Dendritic cell treated with granulocyte-macrophage colony-stimulating factor and Interleukin-4, amounts not matched to agents 40 ng/mL and 50 ng/mL, for 4 days (primary cell): ENCODE data around the gene NOXA1.

Experiments used
- H3K27ac Mint-ChIP-seq: one replicate; pipeline ENCODE4 v1.8.0; 2022; ENCODE audit warnings: mild to moderate bottlenecking, mixed read lengths
- H3K27me3 Mint-ChIP-seq: one replicate; pipeline ENCODE4 v1.8.0; 2022; ENCODE audit warnings: mild to moderate bottlenecking, mixed read lengths
- H3K36me3 Mint-ChIP-seq: one replicate; pipeline ENCODE4 v1.8.0; 2022; ENCODE audit warnings: low read depth, mixed read lengths
- H3K4me1 Mint-ChIP-seq: one replicate; pipeline ENCODE4 v1.8.0; 2022; ENCODE audit warnings: low read depth, mixed read lengths
- H3K4me3 Mint-ChIP-seq: one replicate; pipeline ENCODE4 v1.8.0; 2022; ENCODE audit warnings: mild to moderate bottlenecking, moderate library complexity, mixed read lengths
- H3K9me3 Mint-ChIP-seq: one replicate; pipeline ENCODE4 v1.8.0; 2022; ENCODE audit warnings: mixed read lengths
- intact Hi-C: fragments of 100-400 bp; cut with micrococcal nuclease; formaldehyde crosslinking; loops from one replicate; pipeline ENCODE4 v1.15.0; 2022

Gene NOXA1

GRCh38 chr9:137467161-137467581, 44.0 kb downstream of the NOXA1 start:
- intact Hi-C loops, result no loop called here
- Mint-ChIP-seq H3K27me3 (peaks cover 62% of the 10 kb centered on the region), H3K36me3 (no peaks in the 10 kb centered on the region), H3K4me3 (no peak overlapping the region), H3K4me1 (peaks cover 5% of the 10 kb centered on the region), H3K9me3 (no peaks in the 10 kb centered on the region), H3K27ac (no peak overlapping the region)

GRCh38 chr9:137467896-137468295, 44.7 kb downstream of the NOXA1 start:
- no peak overlapping the region for H3K4me3 Mint-ChIP-seq
- H3K4me1 Mint-ChIP-seq, result peaks cover 5% of the 10 kb centered on the region
- no peak overlapping the region for H3K27ac Mint-ChIP-seq
- H3K27me3 Mint-ChIP-seq, result peaks cover 58% of the 10 kb centered on the region
- intact Hi-C loops, result no loop called here
- no peaks in the 10 kb centered on the region for H3K36me3 Mint-ChIP-seq
- peaks cover 5% of the 10 kb centered on the region for H3K9me3 Mint-ChIP-seq

GRCh38 chr9:137470785-137471184, 47.6 kb downstream of the NOXA1 start:
- Mint-ChIP-seq H3K4me3 (no peak overlapping the region), H3K9me3 (peaks cover 29% of the 10 kb centered on the region), H3K36me3 (peaks cover 2% of the 10 kb centered on the region), H3K27ac (no peak overlapping the region), H3K27me3 (peaks cover 48% of the 10 kb centered on the region), H3K4me1 (peaks cover 5% of the 10 kb centered on the region)
- intact Hi-C loops, result no loop called here

GRCh38 chr9:137474271-137474670, 51.1 kb downstream of the NOXA1 start:
- intact Hi-C loops, result no loop called here
- no peak overlapping the region for H3K4me3 Mint-ChIP-seq
- peaks cover 8% of the 10 kb centered on the region for H3K36me3 Mint-ChIP-seq
- peaks cover 37% of the 10 kb centered on the region for H3K9me3 Mint-ChIP-seq
- peaks cover 6% of the 10 kb centered on the region for H3K4me1 Mint-ChIP-seq
- peaks cover 35% of the 10 kb centered on the region for H3K27me3 Mint-ChIP-seq
- H3K27ac Mint-ChIP-seq, result no peak overlapping the region

- intact Hi-C loops, result no loop called here
- peaks cover 37% of the 10 kb centered on the region for H3K9me3 Mint-ChIP-seq
- no peak overlapping the region for H3K27ac Mint-ChIP-seq
- H3K36me3 Mint-ChIP-seq, result peaks cover 8% of the 10 kb centered on the region
- H3K27me3 Mint-ChIP-seq, result peaks cover 35% of the 10 kb centered on the region
- peaks cover 10% of the 10 kb centered on the region for H3K4me1 Mint-ChIP-seq
- no peak overlapping the region for H3K4me3 Mint-ChIP-seq
Measured at GRCh38 chr9:137475666-137476065, 52.5 kb downstream of the NOXA1 start.

- H3K27me3 Mint-ChIP-seq, result peaks cover 31% of the 10 kb centered on the region
- peaks cover 37% of the 10 kb centered on the region for H3K9me3 Mint-ChIP-seq
- H3K36me3 Mint-ChIP-seq, result peaks cover 8% of the 10 kb centered on the region
- H3K4me3 Mint-ChIP-seq, result no peak overlapping the region
- intact Hi-C loops, result no loop called here
- H3K4me1 Mint-ChIP-seq, result peaks cover 16% of the 10 kb centered on the region
- H3K27ac Mint-ChIP-seq, result no peak overlapping the region
Measured at GRCh38 chr9:137476856-137477255, 53.7 kb downstream of the NOXA1 start.

- Mint-ChIP-seq H3K36me3 (peaks cover 8% of the 10 kb centered on the region), H3K4me3 (no peak overlapping the region), H3K27ac (no peak overlapping the region), H3K9me3 (peaks cover 32% of the 10 kb centered on the region), H3K27me3 (peaks cover 27% of the 10 kb centered on the region), H3K4me1 (peaks cover 28% of the 10 kb centered on the region)
- intact Hi-C loops, result no loop called here
Measured at GRCh38 chr9:137477778-137478612, 54.8 kb downstream of the NOXA1 start.

GRCh38 chr9:137478613-137478961, 55.4 kb downstream of the NOXA1 start:
- H3K4me1 Mint-ChIP-seq, result peaks cover 29% of the 10 kb centered on the region
- intact Hi-C loops, result no loop called here
- no peak overlapping the region for H3K27ac Mint-ChIP-seq
- H3K27me3 Mint-ChIP-seq, result peaks cover 21% of the 10 kb centered on the region
- peaks cover 26% of the 10 kb centered on the region for H3K9me3 Mint-ChIP-seq
- no peak overlapping the region for H3K4me3 Mint-ChIP-seq
- peaks cover 8% of the 10 kb centered on the region for H3K36me3 Mint-ChIP-seq

- H3K36me3 Mint-ChIP-seq, result peaks cover 8% of the 10 kb centered on the region
- intact Hi-C loops, result no loop called here
- peaks cover 20% of the 10 kb centered on the region for H3K9me3 Mint-ChIP-seq
- peaks cover 15% of the 10 kb centered on the region for H3K27me3 Mint-ChIP-seq
- no peak overlapping the region for H3K27ac Mint-ChIP-seq
- no peak overlapping the region for H3K4me3 Mint-ChIP-seq
- peaks cover 29% of the 10 kb centered on the region for H3K4me1 Mint-ChIP-seq
Measured at GRCh38 chr9:137478962-137479861, 56.0 kb downstream of the NOXA1 start.

- Mint-ChIP-seq H3K9me3 (peaks cover 14% of the 10 kb centered on the region), H3K27ac (no peak overlapping the region), H3K4me1 (peaks cover 29% of the 10 kb centered on the region), H3K27me3 (peaks cover 12% of the 10 kb centered on the region), H3K36me3 (peaks cover 8% of the 10 kb centered on the region), H3K4me3 (no peak overlapping the region)
- intact Hi-C loops, result no loop called here
Measured at GRCh38 chr9:137479892-137480685, 56.9 kb downstream of the NOXA1 start.

GRCh38 chr9:137480686-137481683, 57.8 kb downstream of the NOXA1 start:
- intact Hi-C loops, result no loop called here
- Mint-ChIP-seq H3K4me3 (no peak overlapping the region), H3K27me3 (peaks cover 13% of the 10 kb centered on the region), H3K4me1 (peaks cover 29% of the 10 kb centered on the region), H3K36me3 (peaks cover 4% of the 10 kb centered on the region), H3K9me3 (peaks cover 7% of the 10 kb centered on the region), H3K27ac (peak overlapping the region; percentile 79)

GRCh38 chr9:137482094-137482781, 59.0 kb downstream of the NOXA1 start:
- Mint-ChIP-seq H3K27me3 (peaks cover 16% of the 10 kb centered on the region), H3K4me1 (peaks cover 29% of the 10 kb centered on the region), H3K36me3 (no peaks in the 10 kb centered on the region), H3K9me3 (no peaks in the 10 kb centered on the region), H3K27ac (peak overlapping the region; percentile 79), H3K4me3 (no peak overlapping the region)
- intact Hi-C loops, result no loop called here
